HL-60/S4 (cell line): ENCODE measurements around the gene KIF21B.

Source experiments
- in situ Hi-C: fragments of 300-500 bp; cut with MboI; formaldehyde crosslinking; loops from 2 replicates; pipeline ENCODE4 v1.14.3; 2022; ENCODE audit warnings: low sequenced_read_pairs

The KIF21B gene

GRCh38 chr1:201002510-201002909 lies 21.0 kb downstream of the KIF21B start:
- in situ Hi-C loops = no loop called here

DNA sequence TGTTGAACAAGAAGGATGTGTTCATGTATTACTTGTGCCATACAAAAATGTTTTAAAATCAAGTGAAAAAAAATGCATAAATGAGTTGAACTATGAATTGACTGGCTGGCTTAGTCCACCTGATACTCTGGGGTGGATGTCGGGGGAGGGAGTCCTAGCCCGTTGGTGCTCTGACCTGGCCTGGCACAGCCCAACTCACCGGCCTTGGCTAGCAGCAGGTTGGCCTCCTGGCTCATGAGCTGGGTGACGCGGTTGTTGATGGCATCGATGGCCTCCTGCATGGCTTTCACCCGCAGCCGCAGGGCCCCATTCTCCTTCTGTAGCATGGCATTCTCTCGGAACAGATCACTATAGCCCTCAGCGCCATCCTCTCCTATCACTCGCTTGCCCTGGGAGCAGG lies 21.6 kb downstream of the KIF21B start:
- in situ Hi-C loops = no loop called here

GRCh38 chr1:201000391-201000790 lies 23.1 kb downstream of the KIF21B start:
- in situ Hi-C loops = no loop called here

- in situ Hi-C loops = no loop called here
These were observed 23.8 kb downstream of the KIF21B start for GRCh38 chr1:200999667-201000066.

- in situ Hi-C loops = no loop called here
These were observed 25.2 kb downstream of the KIF21B start for GRCh38 chr1:200998323-200998722.

DNA sequence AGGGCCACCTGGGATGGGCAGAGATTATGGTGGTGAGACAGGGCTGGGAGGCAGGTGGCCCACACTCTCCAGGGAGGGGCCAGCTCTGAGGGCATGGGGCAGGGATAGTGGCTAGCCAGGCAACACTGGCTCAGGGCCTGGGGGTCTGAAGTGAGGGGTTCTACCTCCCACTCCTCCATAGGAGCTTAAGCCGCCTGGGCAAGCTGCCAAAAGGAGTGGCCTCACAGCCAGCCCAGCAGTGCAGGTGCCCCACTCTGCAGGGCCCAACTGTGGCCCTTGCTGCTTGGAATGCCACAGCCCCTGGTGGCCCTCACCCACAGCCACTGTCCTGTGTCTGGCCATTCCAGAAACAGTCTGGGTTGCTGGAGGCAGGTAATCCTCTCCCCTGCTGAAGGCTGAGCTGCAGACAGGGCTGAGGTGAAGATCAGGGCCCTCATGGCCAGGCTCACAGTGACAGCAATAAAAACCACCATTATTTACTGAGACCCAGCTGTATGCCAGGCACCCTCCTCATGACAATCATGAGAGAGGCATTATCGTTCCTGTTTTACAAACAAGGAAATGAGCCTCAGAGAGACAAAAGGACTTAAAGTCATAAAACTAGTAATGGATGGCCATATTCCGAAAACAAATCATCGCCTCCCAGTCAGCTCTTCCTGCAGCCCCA lies 31.0 kb downstream of the KIF21B start:
- in situ Hi-C loops = no loop called here

DNA sequence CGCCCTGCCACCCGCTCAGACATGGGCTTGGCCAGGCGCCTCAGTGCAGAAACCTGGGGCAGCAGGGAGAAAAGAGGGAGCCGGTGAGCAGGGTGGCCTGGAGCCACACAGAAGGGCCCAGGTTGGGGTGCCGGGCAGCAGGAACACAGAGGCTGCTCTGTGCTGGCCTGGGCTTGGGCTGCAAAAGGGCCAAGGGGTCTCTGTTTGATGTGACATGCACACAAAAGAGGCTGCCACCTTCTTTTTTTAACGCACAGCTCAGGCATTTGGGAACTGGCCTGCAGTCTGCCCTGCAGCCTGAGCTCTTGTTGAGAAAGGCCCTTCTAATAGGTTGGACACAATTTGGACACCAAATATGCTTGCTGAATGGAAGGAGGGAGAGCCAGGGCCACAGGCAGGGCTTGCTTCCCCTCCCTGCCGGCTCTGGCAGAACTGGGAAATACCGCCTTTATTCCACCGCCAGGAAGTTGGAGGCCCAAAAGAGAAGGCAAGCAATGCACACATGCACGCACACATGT lies 32.4 kb downstream of the KIF21B start:
- in situ Hi-C loops = no loop called here

DNA sequence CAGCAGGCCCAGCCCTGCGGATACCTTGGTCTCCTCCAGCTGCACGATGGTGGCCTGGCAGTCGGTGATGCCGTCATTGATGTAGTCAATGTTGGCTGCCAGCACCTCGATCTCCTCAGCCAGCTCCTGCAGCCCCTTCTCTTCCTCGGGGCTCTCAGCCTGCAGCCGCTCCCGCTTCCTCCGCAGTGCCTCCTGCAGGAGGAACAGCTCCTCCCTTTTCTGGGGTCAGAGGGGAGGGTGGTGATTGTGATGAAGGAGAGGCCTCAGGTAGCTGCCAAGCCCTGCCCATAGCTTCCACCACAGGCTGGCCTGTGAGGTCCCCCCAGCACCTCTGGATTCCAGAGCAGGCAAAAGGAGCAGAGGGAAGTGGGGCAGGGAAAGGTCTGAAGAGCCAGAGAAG lies 33.4 kb downstream of the KIF21B start:
- in situ Hi-C loops = no loop called here

- in situ Hi-C loops = no loop called here
These were observed 34.2 kb downstream of the KIF21B start for GRCh38 chr1:200989337-200989736.

- in situ Hi-C loops = no loop called here
These were observed 34.8 kb downstream of the KIF21B start for GRCh38 chr1:200988693-200989092.

- in situ Hi-C loops = no loop called here
These were observed 38.0 kb downstream of the KIF21B start for GRCh38 chr1:200985481-200985880.

GRCh38 chr1:200983035-200983561 lies 40.4 kb downstream of the KIF21B start:
- in situ Hi-C loops = no loop called here

GRCh38 chr1:200982071-200982945 lies 41.2 kb downstream of the KIF21B start:
- in situ Hi-C loops = no loop called here

DNA sequence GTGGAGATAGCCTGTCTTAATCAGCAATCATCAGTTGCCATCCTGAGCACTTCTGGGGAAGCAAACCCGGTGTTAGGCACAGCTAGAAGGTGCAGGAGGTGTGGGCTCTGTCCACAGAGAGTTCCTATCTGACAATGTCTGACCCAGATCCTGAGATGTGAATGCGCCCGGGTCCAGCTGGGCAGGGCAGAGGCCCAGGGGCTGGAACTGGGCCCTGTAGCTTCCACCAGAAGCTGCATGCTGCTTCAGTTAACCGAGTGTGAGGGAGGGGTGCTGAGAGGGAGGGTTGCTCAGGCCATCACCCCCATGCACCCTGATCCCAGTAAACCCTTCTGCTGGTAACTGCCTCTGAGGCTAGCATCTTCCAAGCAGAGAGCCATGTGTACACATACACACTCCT lies 42.2 kb downstream of the KIF21B start:
- in situ Hi-C loops = no loop called here

DNA sequence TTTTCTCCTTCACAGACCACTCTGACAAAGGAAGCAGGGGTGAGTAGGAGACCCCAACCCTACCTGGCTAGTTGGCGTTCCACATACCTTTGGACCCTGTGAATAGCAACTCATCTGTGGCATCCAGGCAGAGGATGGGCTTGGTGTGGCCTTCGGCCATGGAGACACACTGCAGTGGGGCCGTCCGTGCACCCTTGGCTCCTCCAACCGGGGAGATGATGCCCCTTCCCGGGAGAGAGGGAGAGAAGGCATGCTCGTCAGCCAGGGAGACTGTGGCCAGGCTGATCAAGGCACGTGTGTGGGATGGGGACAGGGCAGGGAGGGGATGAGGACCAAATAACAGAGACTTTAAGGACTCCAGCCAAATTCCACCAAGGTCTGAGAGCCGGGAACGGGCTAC lies 42.6 kb downstream of the KIF21B start:
- in situ Hi-C loops = no loop called here

DNA sequence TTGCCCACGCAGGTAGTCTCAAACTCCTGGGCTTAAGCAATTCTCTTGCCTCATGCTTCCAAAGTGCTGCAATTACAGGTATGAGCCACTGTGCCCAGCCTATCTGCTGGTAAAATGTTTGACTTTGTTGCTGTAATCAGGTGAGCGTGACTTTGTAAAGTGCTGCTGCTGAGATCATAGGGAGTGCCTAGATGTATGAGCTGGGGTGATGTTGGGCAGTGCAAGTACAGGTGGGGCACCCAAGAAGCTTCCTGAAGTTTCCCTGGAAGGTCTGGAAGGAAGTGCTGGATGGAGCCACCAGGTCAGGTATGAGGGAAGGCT lies 43.1 kb downstream of the KIF21B start:
- in situ Hi-C loops = no loop called here

GRCh38 chr1:200979574-200980451 lies 43.7 kb downstream of the KIF21B start:
- in situ Hi-C loops = loop anchor here (5.0 kb wide), 1 partner anchor 62 kb away; no protein-coding TSS in a partner anchor

GRCh38 chr1:200977071-200977754 lies 46.3 kb downstream of the KIF21B start:
- in situ Hi-C loops = loop anchor here (5.0 kb wide), 1 partner anchor 65 kb away; no protein-coding TSS in a partner anchor

DNA sequence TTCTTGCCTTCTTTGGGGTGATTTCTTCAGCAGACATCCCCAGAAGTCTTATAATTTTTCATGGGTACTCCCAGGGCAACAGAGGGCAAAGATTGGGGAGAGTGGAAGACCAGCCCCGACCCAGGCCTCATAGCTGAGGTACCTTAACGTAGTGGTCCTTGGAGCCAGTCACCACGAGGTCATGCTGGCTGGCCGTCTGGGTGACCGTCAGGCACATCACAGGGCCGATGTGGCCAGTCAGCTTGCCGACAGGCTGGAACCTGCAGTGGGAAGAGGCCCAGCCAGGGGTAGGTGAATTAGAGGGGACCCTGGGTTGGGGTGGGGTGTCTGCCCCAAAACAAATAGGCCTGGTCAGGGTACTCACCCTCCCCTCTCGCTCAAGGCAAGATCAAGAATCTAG lies 46.9 kb downstream of the KIF21B start:
- in situ Hi-C loops = loop anchor here (5.0 kb wide), 1 partner anchor 66 kb away; no protein-coding TSS in a partner anchor

DNA sequence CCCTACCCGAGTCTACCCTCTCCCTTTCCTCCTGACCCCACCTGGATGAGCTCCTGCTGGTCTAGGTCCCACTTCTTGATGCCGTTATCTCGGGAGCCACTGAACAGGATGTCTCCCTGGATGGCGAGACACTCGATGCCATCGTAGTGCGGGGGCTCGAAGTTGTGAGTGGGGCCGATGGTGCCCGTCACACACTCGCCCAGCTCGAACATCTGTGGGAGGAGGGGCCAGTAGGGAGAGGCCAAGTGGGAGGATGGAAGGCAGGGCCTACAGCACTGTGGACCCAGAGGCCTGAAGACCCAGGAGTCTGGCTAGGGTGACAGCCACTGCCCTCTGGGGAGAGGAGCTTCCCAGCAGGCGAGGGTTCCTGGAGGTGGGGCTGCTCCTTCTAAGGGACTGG lies 48.1 kb downstream of the KIF21B start:
- in situ Hi-C loops = loop anchor here (5.0 kb wide), 1 partner anchor 67 kb away; no protein-coding TSS in a partner anchor
